RKO (cell line): ENCODE data around the gene POLR1E.

ENCODE experiments used
- DNase-seq: peaks from one replicate; pipeline ENCODE4 v3.0.0-alpha.2; 2016; ENCODE audit warnings: low spot score

Gene POLR1E, protein sequence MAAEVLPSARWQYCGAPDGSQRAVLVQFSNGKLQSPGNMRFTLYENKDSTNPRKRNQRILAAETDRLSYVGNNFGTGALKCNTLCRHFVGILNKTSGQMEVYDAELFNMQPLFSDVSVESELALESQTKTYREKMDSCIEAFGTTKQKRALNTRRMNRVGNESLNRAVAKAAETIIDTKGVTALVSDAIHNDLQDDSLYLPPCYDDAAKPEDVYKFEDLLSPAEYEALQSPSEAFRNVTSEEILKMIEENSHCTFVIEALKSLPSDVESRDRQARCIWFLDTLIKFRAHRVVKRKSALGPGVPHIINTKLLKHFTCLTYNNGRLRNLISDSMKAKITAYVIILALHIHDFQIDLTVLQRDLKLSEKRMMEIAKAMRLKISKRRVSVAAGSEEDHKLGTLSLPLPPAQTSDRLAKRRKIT

DNA sequence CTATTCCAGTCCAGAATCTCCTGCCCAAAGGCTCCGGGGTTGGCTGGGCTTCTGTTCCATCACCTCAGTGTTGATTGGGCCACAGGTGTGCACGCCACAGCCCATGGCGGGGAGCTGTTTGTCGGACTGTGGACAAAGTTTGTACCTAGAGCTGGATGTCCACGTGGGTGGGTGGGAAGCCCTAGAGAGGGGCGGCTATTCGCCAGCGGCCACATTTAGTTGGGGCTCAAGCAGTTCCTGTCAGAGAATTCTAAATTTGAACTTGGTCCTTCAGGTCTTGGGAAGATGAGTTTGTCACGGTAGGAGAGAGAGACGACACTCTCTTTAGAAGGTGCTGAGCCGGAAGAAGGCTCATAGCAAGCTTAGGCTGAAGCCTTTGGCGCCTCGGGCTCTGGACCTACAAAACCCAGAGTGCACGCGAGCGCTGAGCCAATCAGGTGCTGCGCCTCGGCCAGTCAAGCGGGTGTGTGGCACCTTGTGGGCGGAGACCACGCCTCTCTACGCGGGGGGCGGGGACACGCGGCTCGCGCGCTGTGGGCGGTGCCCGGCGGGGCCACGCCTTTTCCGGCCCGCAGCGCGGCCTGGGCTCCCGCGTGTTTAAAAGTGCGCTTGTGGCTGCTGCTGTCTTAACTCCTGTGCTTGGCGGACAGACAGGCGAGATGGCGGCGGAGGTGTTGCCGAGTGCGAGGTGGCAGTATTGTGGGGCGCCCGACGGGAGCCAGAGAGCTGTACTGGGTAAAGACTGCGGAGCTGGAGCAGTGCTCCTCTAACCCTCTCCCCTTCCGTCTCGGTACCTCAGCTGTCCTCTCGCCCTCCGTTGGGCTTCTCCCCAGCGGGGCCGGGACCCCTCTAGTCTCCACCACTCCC, at the start of gene POLR1E:
POLR1E (plus strand) TSS at position 560 of the 867 bp plus-strand sequence; CDS start at position 660, 100 bp downstream.
- DNase-seq, result peak; percentile 94

DNA sequence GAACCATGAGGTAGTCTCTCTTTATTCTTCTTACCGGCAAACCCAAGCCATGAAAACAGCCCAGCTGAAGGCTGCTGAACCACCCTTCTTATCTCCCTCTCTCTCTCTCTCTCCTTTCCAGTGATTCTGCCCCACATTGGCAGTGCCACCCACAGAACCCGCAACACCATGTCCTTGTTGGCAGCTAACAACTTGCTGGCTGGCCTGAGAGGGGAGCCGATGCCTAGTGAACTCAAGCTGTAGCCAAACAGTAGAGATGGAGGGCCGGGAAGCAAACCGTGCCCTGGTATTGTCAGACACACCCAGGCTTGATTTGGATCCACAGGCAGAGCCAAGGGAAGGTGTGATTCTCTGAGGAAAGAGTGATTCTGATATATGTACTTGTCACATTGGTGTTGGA, 49.2 kb upstream of the POLR1E start:
- DNase-seq, result no peak

DNA sequence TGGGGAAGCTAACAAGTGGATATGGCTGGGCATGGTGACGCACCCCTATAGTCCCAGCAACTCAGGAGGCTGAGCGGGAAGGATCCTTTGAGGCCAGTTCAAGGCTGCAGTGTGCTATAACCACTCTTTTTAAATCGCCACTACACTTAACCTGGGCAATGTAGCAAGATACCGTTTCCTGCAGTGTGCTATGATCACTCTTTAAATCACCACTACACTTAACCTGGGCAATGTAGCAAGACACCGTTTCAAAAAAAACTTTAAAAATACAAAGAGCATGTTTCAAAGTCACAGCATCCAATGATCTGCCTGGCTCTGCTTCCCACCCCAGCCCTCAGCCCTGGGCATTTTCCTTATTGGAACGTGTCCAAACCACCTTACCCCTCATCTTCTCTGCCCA, 48.7 kb upstream of the POLR1E start:
- no peak for DNase-seq

DNA sequence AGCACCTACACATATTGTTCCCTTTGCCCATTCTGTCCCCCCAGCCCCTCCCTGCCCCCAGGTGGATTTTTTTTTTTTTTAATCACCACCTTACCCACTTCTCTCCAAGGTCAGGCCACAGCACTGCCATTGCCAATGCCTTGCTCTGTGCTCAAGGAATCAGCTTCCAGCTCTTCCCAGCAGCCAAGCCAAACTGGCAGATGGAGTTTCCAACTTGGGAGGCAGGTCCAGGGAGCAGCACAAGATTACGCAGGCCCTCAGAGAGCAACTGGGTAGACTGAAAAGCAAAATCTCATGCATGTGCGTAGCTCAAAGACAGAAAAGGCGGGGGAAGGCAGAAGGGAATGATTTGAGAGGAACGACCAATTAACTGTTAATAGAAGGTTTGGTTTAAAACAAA, 48.1 kb upstream of the POLR1E start:
- DNase-seq, result no peak

DNA sequence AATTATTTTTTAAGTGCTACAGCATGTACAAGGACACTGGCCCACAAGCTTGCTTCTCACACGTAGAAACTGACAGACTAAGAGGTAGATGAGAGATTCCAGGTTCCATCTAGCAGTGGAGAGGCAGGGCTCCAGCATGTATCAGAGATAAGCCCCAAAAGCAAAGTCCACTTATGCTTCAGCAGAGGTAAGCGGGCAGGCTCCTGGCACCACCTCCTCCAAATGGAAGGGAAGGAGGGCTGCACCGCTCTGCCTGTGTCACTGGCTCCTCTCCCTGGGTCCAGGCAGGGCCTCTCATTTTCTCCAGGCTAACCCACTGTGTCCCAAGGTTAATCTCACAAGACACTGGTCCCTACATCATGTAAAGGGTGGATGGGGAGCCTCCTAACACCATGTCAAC, 47.4 kb upstream of the POLR1E start:
- no peak for DNase-seq

DNA sequence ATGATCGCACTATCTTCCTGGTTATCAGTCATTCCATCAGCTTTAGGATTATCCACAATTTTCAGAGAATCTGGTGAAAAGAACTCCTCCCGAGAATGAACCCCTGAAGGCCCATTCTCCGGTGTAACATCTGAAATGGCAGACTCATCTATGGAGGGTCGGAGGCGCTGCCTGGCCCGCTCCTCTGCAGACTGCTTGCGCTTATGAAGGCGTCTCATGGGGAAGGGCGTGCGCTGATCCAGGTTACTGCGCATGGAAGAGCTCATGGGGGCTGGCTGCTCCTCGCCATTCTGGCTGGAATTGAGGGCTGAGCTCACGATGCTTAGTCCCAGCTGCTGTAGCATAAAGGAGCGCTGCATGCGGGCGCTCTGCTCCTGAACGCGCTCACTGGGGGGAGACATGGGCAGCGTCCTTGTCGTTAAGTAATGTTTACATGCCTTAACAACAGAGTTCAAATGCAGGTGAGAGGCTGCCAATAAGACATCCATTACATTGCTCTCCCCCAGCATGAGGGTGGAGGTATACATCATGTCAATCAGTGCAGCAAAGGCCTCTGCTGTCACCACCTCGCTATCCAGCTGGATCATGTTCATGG, 43.9 kb upstream of the POLR1E start:
- no peak for DNase-seq

DNA sequence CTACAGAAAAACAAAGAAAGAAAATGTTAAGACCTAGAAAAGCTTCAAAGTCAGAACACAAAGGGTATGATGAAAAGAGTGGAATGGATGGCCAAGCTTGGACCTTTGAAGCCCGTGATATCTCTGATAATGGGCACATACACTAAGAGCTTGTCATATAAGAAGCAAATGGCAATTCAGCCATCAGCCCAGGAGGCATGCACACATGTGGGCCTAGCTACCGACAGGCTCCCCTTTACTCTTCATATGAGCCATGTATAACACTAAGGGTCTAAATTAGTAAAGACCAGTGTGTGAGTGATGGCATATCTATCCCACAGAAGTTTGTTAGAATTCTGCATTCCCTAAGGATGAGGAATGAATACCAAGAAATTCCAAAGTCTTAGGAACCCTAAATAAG, 43.2 kb upstream of the POLR1E start:
- no peak for DNase-seq

DNA sequence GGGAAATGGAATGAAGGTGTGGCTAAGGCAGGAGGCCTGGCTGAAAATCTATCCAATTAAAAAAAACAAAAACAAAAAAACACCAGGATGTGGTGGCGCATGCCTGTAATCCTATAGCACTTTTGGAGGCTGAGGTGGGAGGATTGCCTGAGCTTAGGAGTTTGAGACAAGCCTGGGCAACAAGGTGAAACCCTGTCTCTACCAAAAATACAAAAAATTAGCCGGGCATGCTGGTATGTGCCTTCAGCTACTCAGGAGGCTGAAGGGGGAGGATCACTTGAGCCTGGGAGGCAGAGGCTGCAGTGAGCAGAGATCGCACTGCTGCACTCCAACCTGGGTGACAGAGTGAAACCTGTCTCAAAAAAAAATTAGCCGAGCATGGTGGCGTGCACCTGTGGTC, 42.2 kb upstream of the POLR1E start:
- no peak for DNase-seq

DNA sequence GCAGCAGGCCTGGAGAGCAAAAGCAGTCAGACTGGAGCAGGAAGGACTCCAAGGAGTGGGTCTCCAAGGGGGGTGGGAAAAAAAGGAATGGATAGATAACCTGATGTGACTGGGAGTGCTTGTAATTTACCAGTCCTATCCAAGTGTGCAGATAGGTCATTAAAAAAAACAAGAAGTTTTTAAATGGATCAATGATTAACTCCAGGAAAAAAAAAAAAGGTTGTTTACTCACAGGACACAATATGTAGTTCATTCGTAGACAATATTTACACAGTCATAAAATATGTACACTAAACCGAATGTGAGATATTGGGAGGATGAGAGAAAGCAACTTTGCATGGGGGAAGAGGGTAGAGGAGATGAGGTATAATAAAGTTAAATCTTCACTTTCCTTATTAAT, 40.9 kb upstream of the POLR1E start:
- DNase-seq, result no peak

DNA sequence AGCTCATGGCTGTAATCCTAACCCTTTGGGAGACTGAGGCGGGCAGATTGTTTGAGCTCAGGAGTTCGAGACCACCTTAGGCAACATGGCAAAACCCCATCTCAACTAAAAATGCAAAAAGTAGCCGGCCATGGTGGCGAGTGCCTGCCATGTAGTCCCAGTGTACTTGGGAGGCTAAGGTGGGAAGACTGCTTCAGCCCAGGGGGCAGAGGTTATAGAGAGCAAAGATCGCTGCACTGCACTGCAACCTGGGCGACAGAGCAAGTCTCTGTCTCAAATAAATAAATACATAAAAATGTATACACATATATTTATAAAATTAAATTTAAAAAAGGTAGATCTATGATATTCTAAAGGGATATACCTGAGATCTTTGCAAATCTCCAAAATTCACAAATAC, 39.9 kb upstream of the POLR1E start:
- no peak for DNase-seq

DNA sequence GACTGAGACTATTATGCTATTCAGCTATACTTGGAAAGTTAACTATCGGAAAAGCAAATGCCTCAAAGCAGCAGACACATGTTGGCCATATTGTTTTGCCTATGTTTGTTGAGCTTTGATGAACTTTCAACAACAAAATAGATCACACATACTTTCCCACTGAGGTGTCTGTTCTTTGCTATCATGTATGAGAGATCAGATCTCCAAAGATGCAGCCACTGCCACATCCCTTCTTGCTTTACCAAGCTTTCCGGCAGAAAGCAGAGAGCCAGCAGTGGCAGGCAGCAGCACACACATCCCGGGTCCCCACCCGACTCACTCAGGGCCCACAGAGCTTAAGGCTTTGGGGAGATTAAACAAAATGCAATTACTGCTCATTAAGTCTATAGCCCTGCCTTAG, 39.3 kb upstream of the POLR1E start:
- no peak for DNase-seq

DNA sequence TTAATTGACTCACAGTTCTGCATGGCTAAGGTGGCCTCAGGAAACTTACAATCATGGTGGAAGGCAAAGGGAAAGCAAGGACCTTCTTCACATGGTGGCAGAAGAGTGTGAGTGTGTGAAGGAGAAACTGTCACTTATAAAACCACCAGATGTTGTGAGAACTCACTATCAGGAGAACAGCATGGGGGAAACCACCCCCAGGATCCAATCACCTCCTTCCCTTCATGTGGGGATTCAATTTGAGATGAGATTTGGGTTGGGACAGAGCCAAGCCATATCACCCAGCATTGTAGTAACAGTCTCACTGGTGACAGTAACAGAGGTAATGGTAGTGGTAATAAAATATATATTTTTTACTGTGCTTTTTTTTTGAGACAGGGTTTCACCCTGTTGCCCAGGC, 38.6 kb upstream of the POLR1E start:
- DNase-seq, result no peak

DNA sequence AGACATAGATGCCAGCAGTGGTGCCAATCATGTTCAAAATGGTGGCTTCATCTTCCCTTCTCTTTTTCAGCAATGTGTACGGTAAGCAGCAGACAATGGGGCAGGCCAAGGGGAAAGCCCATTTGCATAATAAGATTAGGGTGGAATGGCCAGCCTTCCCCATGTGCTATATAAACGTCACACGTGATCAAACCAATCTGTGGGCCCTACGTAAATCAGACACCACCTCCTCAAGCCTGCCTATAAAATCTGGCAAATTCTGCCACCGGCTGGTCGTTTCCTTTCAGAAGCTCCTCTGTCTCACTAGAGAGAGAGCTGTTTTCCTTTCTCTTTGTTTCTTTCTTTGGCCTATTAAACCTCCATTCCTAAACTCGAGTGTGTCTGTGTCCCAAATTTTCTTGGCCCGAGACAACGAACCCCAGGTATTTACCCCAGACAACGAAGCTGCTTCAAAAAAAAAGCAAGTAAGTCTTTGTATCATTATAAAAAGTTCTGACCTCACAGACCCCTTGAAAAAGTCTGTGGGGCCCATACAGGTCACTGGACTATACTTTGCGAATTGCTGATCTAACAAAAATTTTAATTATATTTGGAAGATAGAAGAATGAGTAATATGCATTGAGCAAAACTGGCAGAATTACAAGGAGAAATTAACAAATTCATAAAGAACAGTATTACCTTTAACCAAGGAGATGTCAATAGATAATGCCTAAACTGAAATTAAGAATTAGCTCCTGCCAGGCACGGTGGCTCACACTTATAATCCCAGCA, 35.7 kb upstream of the POLR1E start:
- no peak for DNase-seq

DNA sequence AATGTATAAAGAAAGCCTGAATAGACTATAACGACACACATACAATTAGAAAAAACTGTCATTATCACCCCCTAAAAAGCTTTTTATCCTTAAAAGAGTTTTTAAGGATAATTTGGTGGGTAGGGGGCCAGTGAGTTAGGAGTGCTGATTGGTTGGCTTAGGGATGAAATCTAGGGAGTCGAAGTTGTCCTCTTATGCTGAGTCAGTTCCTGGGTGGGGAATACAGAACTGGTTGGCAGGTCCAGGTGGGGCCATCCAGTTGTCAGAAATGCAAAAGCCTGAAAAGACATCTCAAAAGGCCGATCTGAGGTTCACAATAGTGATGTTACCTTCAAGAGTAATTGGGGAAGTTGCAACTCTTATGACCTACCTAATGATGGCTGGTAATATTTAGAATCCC, 34.1 kb upstream of the POLR1E start:
- DNase-seq, result no peak

DNA sequence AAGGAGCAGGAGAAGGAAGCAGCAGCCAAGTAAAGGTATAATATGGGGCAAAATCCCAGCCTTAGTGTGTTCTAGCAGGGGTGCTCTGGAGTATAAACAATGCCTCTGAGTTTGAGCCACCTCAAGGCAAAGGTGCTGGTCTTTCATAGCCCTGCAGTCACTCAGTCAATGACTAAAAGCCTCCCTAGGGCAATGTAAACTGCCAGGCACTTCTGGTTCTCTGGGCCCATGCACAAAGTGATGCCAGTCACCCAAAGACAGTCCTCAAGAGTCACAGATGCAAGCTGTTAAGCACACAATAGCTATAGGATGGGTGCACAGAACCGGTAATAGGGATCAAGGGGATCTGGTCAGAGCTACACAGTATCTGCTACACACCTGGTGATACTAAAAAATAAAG, 33.1 kb upstream of the POLR1E start:
- DNase-seq, result no peak

DNA sequence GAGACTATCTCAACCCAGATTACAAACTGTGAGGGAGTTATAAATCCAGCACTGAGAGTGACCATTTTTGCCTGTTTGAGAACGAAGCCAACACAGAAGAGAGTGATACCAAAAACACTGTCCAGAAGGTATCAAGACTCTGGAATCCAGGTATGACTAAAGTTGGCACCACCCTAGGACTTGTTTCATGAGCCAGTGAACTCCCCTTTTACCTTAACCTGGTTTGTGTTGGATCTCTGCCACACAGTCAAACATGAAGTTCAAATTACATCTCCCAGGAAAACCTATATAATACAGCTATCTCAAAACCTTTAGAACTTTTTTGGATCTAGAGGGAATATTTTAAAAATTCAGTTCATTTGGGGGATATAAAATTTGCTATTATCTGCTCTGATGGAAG, 31.9 kb upstream of the POLR1E start:
- no peak for DNase-seq

DNA sequence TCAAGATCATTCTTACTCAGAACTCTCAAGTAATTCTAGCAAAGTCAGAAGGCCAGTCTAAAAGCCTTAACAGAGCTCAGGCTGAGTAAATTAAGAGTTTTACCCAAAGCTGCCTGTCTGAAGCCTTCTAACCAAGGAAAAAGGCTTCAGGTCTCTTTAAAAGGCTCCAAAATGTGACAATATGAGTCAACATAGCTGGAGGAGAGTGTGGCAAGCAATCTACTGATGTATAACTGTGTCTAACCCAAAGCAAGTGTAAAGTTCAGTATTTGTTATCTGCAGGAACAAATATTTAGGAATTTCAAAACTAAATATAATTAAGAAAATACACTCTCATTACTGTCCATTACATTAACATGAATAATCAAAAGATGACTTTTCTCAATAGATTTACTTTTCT, 31.5 kb upstream of the POLR1E start:
- DNase-seq, result no peak

DNA sequence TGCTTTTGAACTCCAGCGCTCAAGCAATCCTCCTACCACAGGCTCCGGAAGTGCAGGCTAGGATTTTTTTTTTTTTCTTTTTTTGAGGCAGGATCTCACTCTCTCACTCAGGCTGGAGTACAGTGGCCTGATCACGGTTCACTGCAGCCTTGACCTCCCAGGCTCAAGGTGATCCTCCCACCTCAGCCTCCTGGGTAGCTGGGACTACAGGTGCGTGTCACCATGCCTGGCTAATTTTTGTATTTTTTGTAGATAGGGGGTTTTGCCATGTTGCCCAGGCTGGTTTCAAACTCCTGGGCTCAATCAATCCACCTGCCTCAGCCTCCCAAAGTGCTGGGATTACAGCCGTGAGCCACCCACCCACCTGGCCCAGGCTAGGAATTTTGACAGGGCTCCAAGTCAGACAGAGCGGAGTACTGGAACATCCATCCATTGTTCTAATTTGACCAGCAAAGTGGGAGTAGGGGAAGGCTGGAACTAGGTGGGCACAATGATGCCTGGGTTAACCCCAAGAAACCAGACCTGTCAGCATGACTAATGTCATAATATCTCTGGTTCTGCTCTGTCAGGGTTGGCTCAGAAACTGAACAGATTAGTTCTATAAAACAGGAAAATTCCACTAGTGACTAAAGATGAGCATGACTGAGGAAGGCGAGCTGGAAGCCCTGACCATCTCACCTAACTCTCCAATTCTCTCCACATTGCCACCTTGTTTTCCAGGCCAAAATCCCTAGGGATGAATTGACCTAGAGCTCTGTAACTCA, 29.7 kb upstream of the POLR1E start:
- DNase-seq, result no peak

DNA sequence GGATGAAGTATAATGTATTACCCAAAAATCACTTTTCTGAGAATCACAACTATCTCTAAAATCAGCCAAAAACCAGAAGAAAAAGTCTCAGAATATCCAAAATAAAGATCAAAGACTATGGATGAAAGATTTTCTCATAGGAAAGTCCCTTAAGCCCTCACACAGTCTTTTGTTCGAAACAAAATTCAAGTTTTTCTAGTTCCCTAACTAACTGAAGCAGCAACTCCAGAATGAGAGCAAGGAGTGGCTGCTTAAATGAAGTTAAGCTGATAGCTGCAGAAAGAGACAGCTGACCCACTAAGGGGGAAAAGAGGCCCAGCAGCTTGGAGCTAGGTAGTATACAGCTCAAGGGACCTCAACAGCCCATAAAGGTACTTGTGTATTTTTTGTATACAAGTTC, 28.9 kb upstream of the POLR1E start:
- no peak for DNase-seq

DNA sequence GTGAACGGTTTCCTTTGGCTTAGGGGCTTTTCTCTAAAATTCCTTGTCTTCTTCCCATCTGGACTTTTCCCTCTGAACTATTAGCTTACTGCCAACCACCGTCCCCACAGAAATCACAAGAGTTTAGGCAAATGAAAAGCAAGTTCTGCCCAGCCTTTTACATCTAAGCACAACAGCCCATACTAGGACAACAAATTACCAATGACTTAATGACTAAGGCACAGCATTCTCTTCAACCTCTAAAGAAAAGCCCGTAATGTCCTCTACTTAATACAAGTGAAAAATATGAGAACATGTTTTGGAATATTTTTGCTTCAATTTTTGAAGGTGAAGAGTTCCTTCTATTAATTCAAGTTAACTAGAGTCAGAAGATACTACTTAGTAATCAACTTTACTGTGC, 21.7 kb upstream of the POLR1E start:
- DNase-seq, result peak; percentile 50
